ENCODE data around the gene ADAP1.

DNA sequence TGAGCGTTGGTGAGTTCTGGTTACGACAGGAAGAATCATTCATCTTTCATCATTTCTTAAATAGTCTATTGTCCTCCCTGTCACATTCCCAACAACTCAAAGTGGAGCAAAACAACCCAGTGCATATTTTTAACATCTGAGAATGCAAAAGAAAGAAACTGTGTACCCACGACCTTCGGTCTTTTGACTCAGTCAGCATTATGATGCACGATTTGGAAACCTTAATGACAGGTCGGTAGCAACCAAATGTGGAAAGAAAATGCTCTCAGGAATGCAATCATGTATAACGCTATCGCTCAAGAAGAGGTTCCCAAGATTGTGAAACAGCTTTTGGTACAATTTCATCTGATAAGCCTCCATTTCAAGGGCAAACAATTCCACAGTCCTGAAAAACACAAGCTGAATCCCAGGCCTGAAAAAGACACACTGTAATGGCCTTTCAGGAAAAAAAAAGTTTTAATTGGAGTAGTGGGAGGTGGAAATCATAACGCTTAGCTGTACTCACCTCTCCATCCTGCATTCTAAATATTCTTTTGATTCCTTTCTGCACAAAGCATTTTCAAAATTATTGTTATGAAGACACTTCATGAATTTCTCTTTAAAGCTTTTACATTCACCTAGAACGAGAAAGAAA lies 18.3 kb upstream of the ADAP1 start:
- TF ChIP-seq, protein P1, sequence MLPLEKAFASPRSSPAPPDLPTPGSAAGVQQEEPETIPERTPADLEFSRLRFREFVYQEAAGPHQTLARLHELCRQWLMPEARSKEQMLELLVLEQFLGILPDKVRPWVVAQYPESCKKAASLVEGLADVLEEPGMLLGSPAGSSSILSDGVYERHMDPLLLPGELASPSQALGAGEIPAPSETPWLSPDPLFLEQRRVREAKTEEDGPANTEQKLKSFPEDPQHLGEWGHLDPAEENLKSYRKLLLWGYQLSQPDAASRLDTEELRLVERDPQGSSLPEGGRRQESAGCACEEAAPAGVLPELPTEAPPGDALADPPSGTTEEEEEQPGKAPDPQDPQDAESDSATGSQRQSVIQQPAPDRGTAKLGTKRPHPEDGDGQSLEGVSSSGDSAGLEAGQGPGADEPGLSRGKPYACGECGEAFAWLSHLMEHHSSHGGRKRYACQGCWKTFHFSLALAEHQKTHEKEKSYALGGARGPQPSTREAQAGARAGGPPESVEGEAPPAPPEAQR (tag by site-specific recombination; IDR thresholded peaks at IDR 0.05): no peak
- TF ChIP-seq PRDM1 (tag by site-specific recombination; IDR thresholded peaks at IDR 0.05): no peak
